HepG2 (cell line): ENCODE results near the gene ZCCHC10. TPM values are rescaled to one million over a fixed set of nuclear protein-coding genes. Genes with fewer than 3 reads are reported as not detected.

Experiments used
- ATAC-seq: fragments of 200-7000 bp; cut with Tn5 transposase; 3 replicates; pipeline ENCODE4 v1.9.1; 2020; ENCODE audit warnings: mild to moderate bottlenecking, moderate library complexity
- BruUV-seq: library from RNA; stranded (reverse); fragments of 400-500 nt; replicated peaks from 2 replicates; lab custom pipeline; 2021; lab: Mats Ljungman, UMichigan
- CTCF ChIA-PET: fragments of 300-600 bp; formaldehyde crosslinking; extraction: SDS; loops from one replicate; lab custom pipeline; 2021; ENCODE audit warnings: low total read pairs, inconsistent platforms, low intra/inter-chr PET ratio; lab: Yijun Ruan, JAX
- POLR2A ChIA-PET: fragments of 350-600 bp; sonication (Branson Sonifier 250); formaldehyde crosslinking; loops from one replicate; lab custom pipeline; 2020; ENCODE audit warnings: antibody characterized with exemption, inconsistent platforms; lab: Yijun Ruan, JAX
- DNase-seq: peaks from one replicate; pipeline ENCODE4 v3.0.0-alpha.2; 2015; ENCODE audit warnings: low spot score
- FAIRE-seq: peaks from 3 replicates; lab custom pipeline; 2011; peaks lifted over from hg19 to GRCh38; lab: Jason Lieb, UNC
- H2AFZ ChIP-seq: one replicate; pipeline ENCODE4 v1.6.1; 2011; ENCODE audit warnings: low read length, inconsistent platforms
- H3K27ac ChIP-seq: fragments of 300-600 bp; 3 replicates; pipeline ENCODE4 v1.8.0; 2011; ENCODE audit warnings: mixed run types, mild to moderate bottlenecking, mixed read lengths, low read length, inconsistent platforms; ENCODE audit not compliant: insufficient read depth; ENCODE audit errors: extremely low read length
- H3K27me3 ChIP-seq, 2 experiments: fragments of 200-600 bp in 1 of 2; 2 replicates in 1 of 2; 3 replicates in 1 of 2; pipeline versions ENCODE4 v1.6.0 to v1.8.0; 2011; ENCODE audit warnings: low read length in 2 of 2, mild to moderate bottlenecking in 2 of 2, moderate library complexity in 2 of 2, inconsistent platforms in 1 of 2; ENCODE audit not compliant: insufficient read depth in 2 of 2, control insufficient read depth in 1 of 2
- H3K36me3 ChIP-seq, 2 experiments: fragments of 200-600 bp in 1 of 2; replicated peaks in 1 of 2; 2 replicates in 1 of 2; 3 replicates in 1 of 2; pipeline versions ENCODE4 v1.5.1 to v1.8.0; 2011; ENCODE audit warnings: low read length in 2 of 2, inconsistent platforms in 1 of 2; ENCODE audit not compliant: insufficient read depth in 2 of 2, control insufficient read depth in 1 of 2
- H3K4me1 ChIP-seq: 2 replicates; pipeline ENCODE4 v1.5.1; 2012; ENCODE audit warnings: low read length, inconsistent platforms; ENCODE audit not compliant: insufficient read depth
- H3K4me2 ChIP-seq: 2 replicates; pipeline ENCODE4 v1.6.0; 2011; ENCODE audit warnings: low read depth, low read length, inconsistent platforms
- H3K4me3 ChIP-seq, 3 experiments: fragments of 200-600 bp in 1 of 3; sonication (generic), shearing (Covaris generic) in 1 of 3; replicated peaks in 1 of 3; 2 replicates each; pipeline ENCODE4 v1.5.1; 2011 to 2016; ENCODE audit warnings: low read length in 3 of 3, inconsistent platforms in 2 of 3, low read depth in 2 of 3, mild to moderate bottlenecking in 2 of 3, control low read depth in 1 of 3, mixed read lengths in 1 of 3; ENCODE audit not compliant: insufficient read depth in 1 of 3
- H3K79me2 ChIP-seq: one replicate; pipeline ENCODE4 v1.6.1; 2011; ENCODE audit warnings: low read length, inconsistent platforms; ENCODE audit not compliant: insufficient read depth
- H3K9ac ChIP-seq: 2 replicates; pipeline ENCODE4 v1.6.0; 2011; ENCODE audit warnings: mild to moderate bottlenecking, low read depth, low read length, inconsistent platforms; ENCODE audit not compliant: insufficient read depth
- H3K9me3 ChIP-seq: 2 replicates; pipeline ENCODE4 v1.5.1; 2012; ENCODE audit warnings: mild to moderate bottlenecking, low read length
- H4K20me1 ChIP-seq: 2 replicates; pipeline ENCODE4 v1.6.0; 2011; ENCODE audit warnings: inconsistent platforms, mild to moderate bottlenecking, low read length, moderate library complexity; ENCODE audit not compliant: insufficient read depth
- BHLHE40 ChIP-seq: IDR thresholded peaks from 2 replicates; pipeline ENCODE4 v1.6.1; 2011; ENCODE audit warnings: low read length, improper control_type of control experiment
- CCAR2 ChIP-seq: fragments of 200-400 bp; formaldehyde crosslinking; optimal IDR thresholded peaks from 2 replicates; pipeline ENCODE3; 2018; ENCODE audit warnings: low read depth, mild to moderate bottlenecking, low read length, moderate library complexity
- E2F2 ChIP-seq: sonication (generic); formaldehyde crosslinking; IDR thresholded peaks from 2 replicates; pipeline ENCODE4 v1.4.0; 2020; ENCODE audit warnings: missing genetic modification reagents, borderline replicate concordance
- JUNB ChIP-seq: sonication (generic); formaldehyde crosslinking; IDR thresholded peaks from 2 replicates; pipeline ENCODE4 v1.8.0; 2022; ENCODE audit warnings: missing genetic modification reagents, mild to moderate bottlenecking, borderline replicate concordance
- PRDM15 ChIP-seq: sonication (generic); formaldehyde crosslinking; IDR thresholded peaks from 2 replicates; pipeline ENCODE4 v1.4.0; 2020; ENCODE audit warnings: missing genetic modification reagents
- ZMYM3 ChIP-seq: sonication (generic); formaldehyde crosslinking; IDR thresholded peaks from 2 replicates; pipeline ENCODE4 v1.5.1; 2020; ENCODE audit warnings: mild to moderate bottlenecking, missing genetic modification reagents
- ZNF207 ChIP-seq: fragments of 450-650 bp; IDR thresholded peaks from 2 replicates; pipeline ENCODE4 v1.6.1; 2016; ENCODE audit warnings: antibody characterized with exemption, borderline replicate concordance
- ZNF329 ChIP-seq: sonication (generic); formaldehyde crosslinking; IDR thresholded peaks from 2 replicates; pipeline ENCODE4 v1.9.0; 2021; ENCODE audit warnings: low read depth, mild to moderate bottlenecking, missing genetic modification reagents
- ZNF607 ChIP-seq: sonication (generic); formaldehyde crosslinking; IDR thresholded peaks from 2 replicates; pipeline ENCODE4 v1.5.1; 2020; ENCODE audit warnings: missing genetic modification reagents, mild to moderate bottlenecking, borderline replicate concordance
- ZSCAN20 ChIP-seq: sonication (generic); formaldehyde crosslinking; IDR thresholded peaks from 2 replicates; pipeline ENCODE4 v1.4.0; 2020; ENCODE audit warnings: missing genetic modification reagents, mild to moderate bottlenecking, borderline replicate concordance
- ZXDC ChIP-seq: sonication (generic); formaldehyde crosslinking; IDR thresholded peaks from 2 replicates; pipeline ENCODE4 v1.5.0; 2020; ENCODE audit warnings: mild to moderate bottlenecking, missing genetic modification reagents
- WGBS: methylation state at CpG from one replicate; pipeline ENCODE4 v1.1.6; 2017; ENCODE audit warnings: low lambda C conversion rate; 5-methylcytosine and 5-hydroxymethylcytosine counted together
- in situ Hi-C: cut with HindIII; loops from 2 replicates; pipeline ENCODE4 v1.10.0; 2017; ENCODE audit warnings: low pct_unique_long_range_greater_than_20kb; ENCODE audit not compliant: extremely low pct_ligation_motif_present
- intact Hi-C: fragments of 100-400 bp; cut with micrococcal nuclease; formaldehyde crosslinking; loops from one replicate; pipeline ENCODE4 v1.10.0; 2022; ENCODE audit not compliant: unreplicated experiment
- polyA plus RNA-seq, 8 experiments: library from polyadenylated mRNA; depleted of rRNA in 3 of 8; stranded (reverse) in 7 of 8; unstranded in 1 of 8; fragments of >200 nt; fragmentation: Illumina TruSeq in 4 of 8; extraction: Trizol in 4 of 8; gene quantifications; 2 replicates each; pipeline versions ENCODE4 v1.2.1 to v1.2.3, GENCODE V29; 2011 to 2016; ENCODE audit warnings: low read depth in 4 of 8, missing spikeins in 1 of 8, mixed read lengths in 1 of 8; ENCODE audit not compliant: insufficient read depth in 1 of 8
- total RNA-seq, 5 experiments: library from RNA; depleted of rRNA; stranded (reverse); fragments of >200 nt; fragmentation: Illumina TruSeq; extraction: Trizol; gene quantifications; 2 replicates each; pipeline ENCODE4 v1.2.3, GENCODE V29; 2016; ENCODE audit warnings: low read depth in 1 of 5

Gene ZCCHC10
- total and polyA plus RNA-seq, 2 of the 13 experiments (the other 11 are each of a cell fraction or from before 2014, with no cell fraction given): 40.7 to 48.2 TPM

- TF ChIP-seq E2F2 (CRISPR knock-in tag): no peak
- no peak for TF ChIP-seq ZSCAN20 (CRISPR knock-in tag)
- TF ChIP-seq ZMYM3: no peak
- no peak for TF ChIP-seq ZNF607 (CRISPR knock-in tag)
- no peak for TF ChIP-seq ZNF207
- no peak for TF ChIP-seq CCAR2
- no peaks in the 10 kb centered on the region for H3K9me3 ChIP-seq
- in situ Hi-C loops (no loop called here), intact Hi-C loops (no loop called here)
- POLR2A ChIA-PET: interaction anchor here (1.8 kb wide), 1 partner anchor 29 kb away, joined by 5 read pairs; no protein-coding TSS in a partner anchor
- no peak overlapping the region for H3K4me3 ChIP-seq
- H3K9ac ChIP-seq: no peak overlapping the region
- no TSS peak for BruUV-seq
- H3K4me1 ChIP-seq: no peaks in the 10 kb centered on the region
- no peaks in the 10 kb centered on the region for H4K20me1 ChIP-seq
- peaks cover 3 to 18% of the 10 kb centered on the region in 2 experiments; a peak in 4 of 5 replicates for H3K36me3 ChIP-seq
- H3K4me2 ChIP-seq: no peak overlapping the region
- no peaks in the 10 kb centered on the region for H3K27me3 ChIP-seq
- H3K27ac ChIP-seq: no peak overlapping the region
- H2AFZ ChIP-seq: no peak overlapping the region
- H3K79me2 ChIP-seq: no peaks in the 10 kb centered on the region
- no peak for FAIRE-seq
- WGBS: 94% methylated on average over 2 of the region's 2 CpGs
- CTCF ChIA-PET: no interaction called here
- no peak for ATAC-seq
- no peak for DNase-seq
Observed at GRCh38 chr5:132998556-132998955, 27.8 kb downstream of the ZCCHC10 start.

- 84% methylated on average over 1 of the region's 1 CpG for WGBS
- no peak overlapping the region for H3K27ac ChIP-seq
- FAIRE-seq: no peak
- BruUV-seq: no TSS peak
- POLR2A ChIA-PET: no interaction called here
- no peak overlapping the region for H3K4me2 ChIP-seq
- no peak for ATAC-seq
- intact Hi-C loops (no loop called here), in situ Hi-C loops (no loop called here)
- DNase-seq: no peak
- H2AFZ ChIP-seq: no peak overlapping the region
- no peak overlapping the region for H3K9ac ChIP-seq
- H3K4me1 ChIP-seq: no peaks in the 10 kb centered on the region
- no peaks in the 10 kb centered on the region for H4K20me1 ChIP-seq
- H3K36me3 ChIP-seq: peaks cover 0 to 9% of the 10 kb centered on the region in 2 experiments; a peak in 2 of 5 replicates
- no peaks in the 10 kb centered on the region for H3K9me3 ChIP-seq
- CTCF ChIA-PET: no interaction called here
- H3K27me3 ChIP-seq: no peaks in the 10 kb centered on the region
- no peak overlapping the region for H3K4me3 ChIP-seq
- H3K79me2 ChIP-seq: no peaks in the 10 kb centered on the region
- TF ChIP-seq BHLHE40: no peak
- no peak for TF ChIP-seq ZXDC (CRISPR knock-in tag)
- no peak for TF ChIP-seq JUNB (CRISPR knock-in tag)
- no peak for TF ChIP-seq PRDM15 (CRISPR knock-in tag)
- TF ChIP-seq ZNF329 (CRISPR knock-in tag): no peak
Observed at GRCh38 chr5:132996307-132996706, 30.0 kb downstream of the ZCCHC10 start.
